WTC11 (cell line): ENCODE results near the gene DENND1C. TPM values are rescaled to one million over a fixed set of nuclear protein-coding genes. Genes with fewer than 3 reads are reported as not detected.

Source experiments
- ATAC-seq: fragments of 200-7000 bp; cut with Tn5 transposase; 2 replicates; pipeline ENCODE4 v1.10.0; 2021; ENCODE audit warnings: mild to moderate bottlenecking, moderate library complexity
- CTCF ChIA-PET: fragments of 300-600 bp; sonication (Branson Sonifier 250); formaldehyde crosslinking; loops from one replicate; lab custom pipeline; 2021; ENCODE audit warnings: antibody characterized with exemption; lab: Charles Lee
- POLR2A ChIA-PET: fragments of 350-600 bp; sonication (Branson Sonifier 250); formaldehyde crosslinking; loops from one replicate; lab custom pipeline; 2021; ENCODE audit warnings: antibody characterized with exemption; lab: Charles Lee
- DNase-seq: peaks from one replicate; pipeline ENCODE4 v3.0.0; 2021; ENCODE audit warnings: low spot score
- H3K27ac Mint-ChIP-seq: 2 replicates; pipeline ENCODE4 v1.8.0; 2021; ENCODE audit warnings: mixed read lengths
- H3K27me3 Mint-ChIP-seq: 2 replicates; pipeline ENCODE4 v1.8.0; 2021; ENCODE audit warnings: low read depth, mild to moderate bottlenecking, moderate library complexity, mixed read lengths
- H3K36me3 Mint-ChIP-seq: 2 replicates; pipeline ENCODE4 v1.8.0; 2021; ENCODE audit warnings: mixed read lengths
- H3K4me1 Mint-ChIP-seq: 2 replicates; pipeline ENCODE4 v1.8.0; 2022; ENCODE audit warnings: mixed read lengths
- H3K4me3 Mint-ChIP-seq: 2 replicates; pipeline ENCODE4 v1.8.0; 2021; ENCODE audit warnings: mild to moderate bottlenecking, moderate library complexity, mixed read lengths
- H3K9me3 Mint-ChIP-seq: 2 replicates; pipeline ENCODE4 v1.8.0; 2021; ENCODE audit warnings: mixed read lengths
- ATF6 ChIP-seq: sonication (generic); formaldehyde crosslinking; IDR thresholded peaks from 2 replicates; pipeline ENCODE4 v1.8.1; 2023; ENCODE audit warnings: mild to moderate bottlenecking, missing genetic modification reagents
- CBFB ChIP-seq: sonication (generic); formaldehyde crosslinking; IDR thresholded peaks from 2 replicates; pipeline ENCODE4 v1.8.1; 2022; ENCODE audit warnings: mild to moderate bottlenecking, low read depth, missing genetic modification reagents
- E2F1 ChIP-seq: sonication (generic); formaldehyde crosslinking; IDR thresholded peaks from 2 replicates; pipeline ENCODE4 v1.8.0; 2022; ENCODE audit warnings: mild to moderate bottlenecking, missing genetic modification reagents
- E2F4 ChIP-seq: sonication (generic); formaldehyde crosslinking; IDR thresholded peaks from 2 replicates; pipeline ENCODE4 v1.8.1; 2022; ENCODE audit warnings: low read depth, mild to moderate bottlenecking, moderate library complexity, missing genetic modification reagents, borderline replicate concordance
- EMX1 ChIP-seq: fragments of 250-450 bp; sonication (Bioruptor Pico); IDR thresholded peaks from 2 replicates; pipeline ENCODE4 v1.8.0; 2021; ENCODE audit warnings: mild to moderate bottlenecking
- FOXK1 ChIP-seq: sonication (generic); formaldehyde crosslinking; IDR thresholded peaks from 2 replicates; pipeline ENCODE4 v1.8.0; 2022; ENCODE audit warnings: mild to moderate bottlenecking, moderate library complexity, missing genetic modification reagents
- GABPB1 ChIP-seq: sonication (generic); formaldehyde crosslinking; IDR thresholded peaks from 2 replicates; pipeline ENCODE4 v1.8.1; 2023; ENCODE audit warnings: mild to moderate bottlenecking, missing genetic modification reagents
- GRHL2 ChIP-seq: fragments of 250-450 bp; sonication (Bioruptor Pico); IDR thresholded peaks from 2 replicates; pipeline ENCODE4 v1.8.0; 2022; ENCODE audit warnings: mild to moderate bottlenecking, moderate library complexity; ENCODE audit not compliant: insufficient replicate concordance, severe bottlenecking
- KAT7 ChIP-seq: sonication (generic); formaldehyde crosslinking; IDR thresholded peaks from 2 replicates; pipeline ENCODE4 v1.8.1; 2023; ENCODE audit warnings: missing genetic modification reagents, mild to moderate bottlenecking, borderline replicate concordance
- NFATC4 ChIP-seq: fragments of 250-450 bp; sonication (Bioruptor Pico); IDR thresholded peaks from 2 replicates; pipeline ENCODE4 v1.9.0; 2021; ENCODE audit warnings: mild to moderate bottlenecking
- OVOL2 ChIP-seq: fragments of 250-450 bp; sonication (Bioruptor Pico); IDR thresholded peaks from 2 replicates; pipeline ENCODE4 v1.9.0; 2021; ENCODE audit warnings: mild to moderate bottlenecking, borderline replicate concordance
- TP53 ChIP-seq: sonication (generic); formaldehyde crosslinking; IDR thresholded peaks from 2 replicates; pipeline ENCODE4 v1.8.1; 2023; ENCODE audit warnings: mild to moderate bottlenecking, missing genetic modification reagents
- ZNF317 ChIP-seq: sonication (generic); formaldehyde crosslinking; IDR thresholded peaks from 2 replicates; pipeline ENCODE4 v1.8.1; 2023; ENCODE audit warnings: low read depth, mild to moderate bottlenecking, moderate library complexity, missing genetic modification reagents, borderline replicate concordance
- ZNF396 ChIP-seq: fragments of 250-450 bp; sonication (Bioruptor Pico); IDR thresholded peaks from 2 replicates; pipeline ENCODE4 v1.8.0; 2021; ENCODE audit warnings: mild to moderate bottlenecking, moderate library complexity, borderline replicate concordance
- ZNF512 ChIP-seq: sonication (generic); formaldehyde crosslinking; IDR thresholded peaks from 2 replicates; pipeline ENCODE4 v1.8.1; 2022; ENCODE audit warnings: missing genetic modification reagents, borderline replicate concordance
- ZNF671 ChIP-seq: fragments of 250-450 bp; sonication (Bioruptor Pico); IDR thresholded peaks from 2 replicates; pipeline ENCODE4 v1.8.0; 2021; ENCODE audit warnings: mild to moderate bottlenecking
- total RNA-seq: library from RNA; stranded (reverse); gene quantifications from 3 replicates; pipeline ENCODE4 v1.2.3, GENCODE V29; 2021
- TF ChIP-seq, protein P1 (sequence below): sonication (generic); formaldehyde crosslinking; IDR thresholded peaks from 2 replicates; pipeline ENCODE4 v1.8.1; 2023; ENCODE audit warnings: mild to moderate bottlenecking, missing genetic modification reagents, moderate library complexity
- TF ChIP-seq, protein P2 (sequence below): sonication (generic); formaldehyde crosslinking; IDR thresholded peaks from 2 replicates; pipeline ENCODE4 v1.8.0; 2022; ENCODE audit warnings: mild to moderate bottlenecking, missing genetic modification reagents
- TF ChIP-seq, protein P3 (sequence below): sonication (generic); formaldehyde crosslinking; IDR thresholded peaks from 2 replicates; pipeline ENCODE4 v1.8.0; 2022; ENCODE audit warnings: missing genetic modification reagents

Gene DENND1C
- total RNA-seq, 1 experiment from 2014 or later = 4.3 TPM

DNA sequence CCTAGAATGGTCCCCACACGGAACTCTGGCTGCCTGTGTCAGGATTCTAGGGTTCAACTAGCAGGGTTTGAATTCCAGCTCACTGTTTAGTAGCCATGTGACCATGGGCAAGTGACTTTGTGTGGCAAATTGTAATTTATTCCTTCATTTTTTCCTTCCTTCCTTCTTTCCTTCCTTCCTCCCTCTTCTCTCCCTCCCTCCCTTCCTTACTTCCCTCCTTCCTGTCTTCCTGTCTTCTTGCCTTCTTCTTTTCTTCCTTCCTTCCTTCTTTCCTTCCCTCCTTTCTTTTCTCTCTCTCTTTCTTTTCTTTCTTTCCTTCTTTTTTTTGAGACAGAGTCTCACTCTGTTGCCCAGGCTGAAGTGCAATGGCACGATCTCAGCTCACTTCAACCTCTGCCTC lies 8.5 kb upstream of the DENND1C start:
- TF ChIP-seq EMX1 (CRISPR knock-in tag) (no peak), KAT7 (CRISPR knock-in tag) (no peak), TP53 (CRISPR knock-in tag) (no peak), E2F1 (no peak), ZNF396 (CRISPR knock-in tag) (no peak)
- TF ChIP-seq, protein P1, sequence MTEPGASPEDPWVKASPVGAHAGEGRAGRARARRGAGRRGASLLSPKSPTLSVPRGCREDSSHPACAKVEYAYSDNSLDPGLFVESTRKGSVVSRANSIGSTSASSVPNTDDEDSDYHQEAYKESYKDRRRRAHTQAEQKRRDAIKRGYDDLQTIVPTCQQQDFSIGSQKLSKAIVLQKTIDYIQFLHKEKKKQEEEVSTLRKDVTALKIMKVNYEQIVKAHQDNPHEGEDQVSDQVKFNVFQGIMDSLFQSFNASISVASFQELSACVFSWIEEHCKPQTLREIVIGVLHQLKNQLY (CRISPR knock-in tag) = no peak
- Mint-ChIP-seq H3K4me1 (no peaks in the 10 kb centered on the region), H3K27me3 (peaks cover 17% of the 10 kb centered on the region), H3K36me3 (no peaks in the 10 kb centered on the region), H3K4me3 (no peak overlapping the region), H3K27ac (no peak overlapping the region), H3K9me3 (peaks cover 11% of the 10 kb centered on the region)
- ATAC-seq (no peak), DNase-seq (no peak)
- POLR2A ChIA-PET = interaction anchor here (0.6 kb wide), 1 partner anchor 90 kb away, joined by 3 read pairs; no protein-coding TSS in a partner anchor
- CTCF ChIA-PET = no interaction called here

DNA sequence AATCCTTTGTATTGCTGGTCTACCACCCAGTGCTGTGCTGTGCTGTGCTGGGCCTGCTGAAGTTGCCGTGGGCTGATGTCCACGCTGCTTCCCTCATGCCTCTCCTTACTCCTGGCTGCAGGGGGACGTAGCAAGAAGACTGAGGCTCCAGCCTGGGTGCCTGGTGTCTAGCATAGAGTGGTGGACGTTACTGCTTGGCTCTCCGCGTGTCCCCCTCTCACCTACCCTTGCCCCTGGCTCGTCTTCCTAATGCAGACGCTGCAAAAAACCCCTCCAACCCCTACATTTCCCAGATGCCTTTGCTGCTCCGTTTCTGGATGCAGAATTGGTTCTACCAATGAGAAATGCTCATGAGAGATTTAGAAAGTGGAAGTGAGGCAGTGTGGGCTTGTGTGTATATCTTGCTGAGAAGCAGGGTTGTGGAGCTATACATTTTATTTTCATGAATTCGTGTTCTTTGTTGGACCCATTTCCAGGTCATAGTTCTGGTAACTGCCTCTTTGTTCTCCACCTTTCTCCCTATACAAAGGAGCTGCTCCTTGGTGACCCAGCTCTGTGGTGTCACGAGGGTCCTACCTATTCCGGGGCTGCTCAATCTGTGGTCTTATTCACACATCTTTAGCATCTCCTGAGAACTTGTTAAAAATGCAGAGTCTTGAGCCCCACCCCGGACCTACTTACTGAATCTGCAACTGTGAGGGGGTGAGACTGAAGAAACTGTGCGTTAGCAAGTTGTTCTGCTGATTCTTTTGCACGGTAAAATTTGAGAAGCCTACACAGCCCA lies 7.9 kb upstream of the DENND1C start:
- ChIA-PET POLR2A (interaction anchor here (0.6 kb wide), 1 partner anchor 91 kb away, joined by 3 read pairs; no protein-coding TSS in a partner anchor), CTCF (no interaction called here)
- Mint-ChIP-seq H3K36me3 (no peaks in the 10 kb centered on the region), H3K27ac (no peak overlapping the region), H3K4me3 (no peak overlapping the region), H3K9me3 (peaks cover 11% of the 10 kb centered on the region), H3K4me1 (no peaks in the 10 kb centered on the region), H3K27me3 (peaks cover 17% of the 10 kb centered on the region)
- ATAC-seq = no peak
- TF ChIP-seq GRHL2 (CRISPR knock-in tag) (no peak), ZNF317 (CRISPR knock-in tag) (no peak)
- no peak for DNase-seq

DNA sequence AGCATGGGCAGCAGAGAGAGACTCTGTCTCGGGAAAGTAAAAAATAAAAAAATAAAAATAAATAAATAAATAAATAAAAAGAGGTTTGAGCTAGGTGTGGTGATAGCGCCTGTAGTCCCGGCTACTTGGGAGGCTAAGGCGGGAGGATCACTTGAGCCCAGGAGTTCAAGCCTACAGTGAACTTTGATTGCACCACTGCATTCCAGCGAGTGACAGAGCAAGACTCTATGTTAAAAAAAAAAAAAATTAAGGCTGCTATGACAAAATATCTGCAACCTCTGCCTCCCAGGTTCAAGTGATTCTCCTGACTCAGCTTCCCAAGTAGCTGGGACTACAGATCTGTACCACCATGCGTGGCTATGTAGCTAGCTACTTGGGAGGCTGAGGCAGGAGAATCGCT lies 3.2 kb upstream of the DENND1C start:
- Mint-ChIP-seq H3K4me3 (no peak overlapping the region), H3K36me3 (no peaks in the 10 kb centered on the region), H3K9me3 (no peaks in the 10 kb centered on the region), H3K4me1 (peaks cover 15% of the 10 kb centered on the region), H3K27me3 (peaks cover 8% of the 10 kb centered on the region), H3K27ac (no peak overlapping the region)
- ChIA-PET POLR2A (interaction anchor here (0.9 kb wide), 1 partner anchor 8 kb away, joined by 3 read pairs; no protein-coding TSS in a partner anchor), CTCF (no interaction called here)
- ATAC-seq = no peak
- DNase-seq = no peak
- no peak for TF ChIP-seq NFATC4 (CRISPR knock-in tag)
- no peak for TF ChIP-seq E2F4 (CRISPR knock-in tag)
- TF ChIP-seq ZNF671 (CRISPR knock-in tag) = no peak
- no peak for TF ChIP-seq FOXK1 (CRISPR knock-in tag)
- no peak for TF ChIP-seq ZNF512 (CRISPR knock-in tag)
- no peak for TF ChIP-seq OVOL2 (CRISPR knock-in tag)
- no peak for TF ChIP-seq EMX1 (CRISPR knock-in tag)
- no peak for TF ChIP-seq GABPB1 (CRISPR knock-in tag)
- no peak for TF ChIP-seq CBFB (CRISPR knock-in tag)
- TF ChIP-seq, protein P2, sequence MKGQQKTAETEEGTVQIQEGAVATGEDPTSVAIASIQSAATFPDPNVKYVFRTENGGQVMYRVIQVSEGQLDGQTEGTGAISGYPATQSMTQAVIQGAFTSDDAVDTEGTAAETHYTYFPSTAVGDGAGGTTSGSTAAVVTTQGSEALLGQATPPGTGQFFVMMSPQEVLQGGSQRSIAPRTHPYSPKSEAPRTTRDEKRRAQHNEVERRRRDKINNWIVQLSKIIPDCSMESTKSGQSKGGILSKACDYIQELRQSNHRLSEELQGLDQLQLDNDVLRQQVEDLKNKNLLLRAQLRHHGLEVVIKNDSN (CRISPR knock-in tag) = no peak
- TF ChIP-seq, protein P3, sequence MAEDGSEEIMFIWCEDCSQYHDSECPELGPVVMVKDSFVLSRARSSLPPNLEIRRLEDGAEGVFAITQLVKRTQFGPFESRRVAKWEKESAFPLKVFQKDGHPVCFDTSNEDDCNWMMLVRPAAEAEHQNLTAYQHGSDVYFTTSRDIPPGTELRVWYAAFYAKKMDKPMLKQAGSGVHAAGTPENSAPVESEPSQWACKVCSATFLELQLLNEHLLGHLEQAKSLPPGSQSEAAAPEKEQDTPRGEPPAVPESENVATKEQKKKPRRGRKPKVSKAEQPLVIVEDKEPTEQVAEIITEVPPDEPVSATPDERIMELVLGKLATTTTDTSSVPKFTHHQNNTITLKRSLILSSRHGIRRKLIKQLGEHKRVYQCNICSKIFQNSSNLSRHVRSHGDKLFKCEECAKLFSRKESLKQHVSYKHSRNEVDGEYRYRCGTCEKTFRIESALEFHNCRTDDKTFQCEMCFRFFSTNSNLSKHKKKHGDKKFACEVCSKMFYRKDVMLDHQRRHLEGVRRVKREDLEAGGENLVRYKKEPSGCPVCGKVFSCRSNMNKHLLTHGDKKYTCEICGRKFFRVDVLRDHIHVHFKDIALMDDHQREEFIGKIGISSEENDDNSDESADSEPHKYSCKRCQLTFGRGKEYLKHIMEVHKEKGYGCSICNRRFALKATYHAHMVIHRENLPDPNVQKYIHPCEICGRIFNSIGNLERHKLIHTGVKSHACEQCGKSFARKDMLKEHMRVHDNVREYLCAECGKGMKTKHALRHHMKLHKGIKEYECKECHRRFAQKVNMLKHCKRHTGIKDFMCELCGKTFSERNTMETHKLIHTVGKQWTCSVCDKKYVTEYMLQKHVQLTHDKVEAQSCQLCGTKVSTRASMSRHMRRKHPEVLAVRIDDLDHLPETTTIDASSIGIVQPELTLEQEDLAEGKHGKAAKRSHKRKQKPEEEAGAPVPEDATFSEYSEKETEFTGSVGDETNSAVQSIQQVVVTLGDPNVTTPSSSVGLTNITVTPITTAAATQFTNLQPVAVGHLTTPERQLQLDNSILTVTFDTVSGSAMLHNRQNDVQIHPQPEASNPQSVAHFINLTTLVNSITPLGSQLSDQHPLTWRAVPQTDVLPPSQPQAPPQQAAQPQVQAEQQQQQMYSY (CRISPR knock-in tag) = no peak
- TF ChIP-seq ATF6 (CRISPR knock-in tag) = no peak
